Ovary (tissue), 9 donors: ENCODE data around the gene BTBD3. TPM values are rescaled to one million over a fixed set of nuclear protein-coding genes. Genes with fewer than 3 reads are reported as not detected.

Experiments used
- DNase-seq, 5 donors: peaks; one replicate each; pipeline ENCODE4 v3.0.0-alpha.2; 2019 to 2020
- H3K27ac ChIP-seq, 2 donors: fragments of 200-600 bp; one replicate each; pipeline versions ENCODE4 v1.5.1 to v1.8.0; 2019 to 2022
- H3K27me3 ChIP-seq: fragments of 200-600 bp; one replicate; pipeline ENCODE4 v1.8.0; 2022
- H3K36me3 ChIP-seq: fragments of 200-600 bp; sonication (generic); one replicate; pipeline ENCODE4 v1.5.1; 2019
- H3K4me1 ChIP-seq: one replicate; pipeline ENCODE4 v1.8.1; 2013; ENCODE audit warnings: mild to moderate bottlenecking, moderate library complexity; ENCODE audit not compliant: insufficient read depth
- H3K4me3 ChIP-seq: fragments of 200-600 bp; sonication (generic); one replicate; pipeline ENCODE4 v1.5.1; 2017
- H3K9me3 ChIP-seq, 2 donors: fragments of 200-600 bp in 1 of 2; sonication (generic) in 1 of 2; one replicate each; pipeline versions ENCODE4 v1.5.1 to v1.8.1; 2013 to 2019; ENCODE audit warnings: mild to moderate bottlenecking in 1 of 2, moderate library complexity in 1 of 2
- CTCF ChIP-seq, 3 donors: fragments of 450-650 bp in 2 of 3; fragments of 200-600 bp in 1 of 3; IDR thresholded peaks; one replicate each; pipeline versions ENCODE4 v1.5.1 to v1.8.0; 2016 to 2022; ENCODE audit warnings: antibody characterized with exemption in 3 of 3, mild to moderate bottlenecking in 1 of 3
- EP300 ChIP-seq: sonication (generic); formaldehyde crosslinking; IDR thresholded peaks from one replicate; pipeline ENCODE4 v1.6.1; 2017; ENCODE audit warnings: antibody characterized with exemption
- POLR2A ChIP-seq: fragments of 450-650 bp; IDR thresholded peaks from one replicate; pipeline ENCODE4 v1.6.1; 2017; ENCODE audit warnings: antibody characterized with exemption, mild to moderate bottlenecking, moderate library complexity
- WGBS, 3 donors: extraction: QIAGEN DNeasy Blood & Tissue Kit in 1 of 3; methylation state at CpG; one replicate each; pipeline versions ENCODE4 v1.1.5 to v1.1.7; 2013 to 2017; 5-methylcytosine and 5-hydroxymethylcytosine counted together
- intact Hi-C, 4 donors: fragments of 100-400 bp; cut with DNase I; formaldehyde crosslinking; loops; one replicate each; pipeline versions ENCODE4 v1.11.0 to v1.15.1; 2022 to 2023
- polyA plus RNA-seq, 2 donors: library from polyadenylated mRNA; stranded (reverse); fragments of 200-250 nt in 1 of 2; fragments of 350-450 nt in 1 of 2; fragmentation: Illumina TruSeq in 1 of 2; extraction: RNeasy Lipid Tissue Mini Kit (QIAGEN cat#74804) in 1 of 2; gene quantifications; one replicate each; pipeline ENCODE4 v1.2.3, GENCODE V29; 2013 to 2014
- total RNA-seq, 7 donors: library from RNA; depleted of rRNA in 2 of 7; stranded (reverse); fragments of >200 nt in 2 of 7; fragmentation: NEBNext Ultra II Directional in 3 of 7; extraction: Animal tissue kit (Norgen Biotek cat#: 25700) in 3 of 7; gene quantifications; one replicate each; pipeline versions ENCODE4 v1.1.0 to v1.2.4, GENCODE V29; 2016 to 2023
- donor health status: DM: no; HTN: no; CAD: no; lungs with moderate emphysema.
- donor health status: DM: no; HTN: no; CAD: no.
- donor health status: Bipolar disorder and iron deficiency.
- donor health status: DM: yes; HTN: yes; CAD: no.
- donor health status: DM: no; HTN: no; CAD: no.
- donor health status: DM: yes; HTN: yes; CAD: no.

BTBD3 gene
- total and polyA plus RNA-seq, 9 donors: 14.1 to 34.0 (median 27.0) TPM

GRCh38 chr20:11891077-11891775 lies 26.5 kb upstream of the BTBD3 start:
- H3K4me3 ChIP-seq: peak overlapping the region; percentile 83
- no peaks in the 10 kb centered on the region for H3K36me3 ChIP-seq
- H3K4me1 ChIP-seq: peaks cover 11% of the 10 kb centered on the region
- no peaks in the 10 kb centered on the region for H3K27me3 ChIP-seq
- H3K27ac ChIP-seq: peak overlapping the region; percentile 90 to 94
- DNase-seq: peak; percentile 46 to 76 (median 70)
- 0 to 6% (median 1%) methylated on average over 45 to 72 of the region's 72 CpGs for WGBS, 3 donors
- intact Hi-C loops: loop anchor here in 1 of 4 donors (10.0 kb wide), 1 partner anchor 1874 kb away; no protein-coding TSS in a partner anchor
- TF ChIP-seq POLR2A: no peak
- TF ChIP-seq CTCF (IDR thresholded peaks at IDR 0.05): no peak
- no peak for TF ChIP-seq EP300
- no peaks in the 10 kb centered on the region for H3K9me3 ChIP-seq

GRCh38 chr20:11891776-11892545 lies 25.7 kb upstream of the BTBD3 start:
- WGBS, 3 donors: 0 to 1% (median 1%) methylated on average over 17 of the region's 17 CpGs
- intact Hi-C loops: loop anchor here in 1 of 4 donors (10.0 kb wide), 1 partner anchor 1873 kb away; no protein-coding TSS in a partner anchor
- peak overlapping the region; percentile 83 for H3K4me3 ChIP-seq
- no peaks in the 10 kb centered on the region for H3K27me3 ChIP-seq
- peak overlapping the region; percentile 39 to 94 for H3K27ac ChIP-seq
- no peaks in the 10 kb centered on the region for H3K9me3 ChIP-seq
- peak; percentile 43 to 66 (median 56) for DNase-seq
- no peaks in the 10 kb centered on the region for H3K36me3 ChIP-seq
- TF ChIP-seq POLR2A: no peak
- no peak for TF ChIP-seq EP300
- TF ChIP-seq CTCF (IDR thresholded peaks at IDR 0.05): no peak
- H3K4me1 ChIP-seq: peaks cover 11% of the 10 kb centered on the region

DNA sequence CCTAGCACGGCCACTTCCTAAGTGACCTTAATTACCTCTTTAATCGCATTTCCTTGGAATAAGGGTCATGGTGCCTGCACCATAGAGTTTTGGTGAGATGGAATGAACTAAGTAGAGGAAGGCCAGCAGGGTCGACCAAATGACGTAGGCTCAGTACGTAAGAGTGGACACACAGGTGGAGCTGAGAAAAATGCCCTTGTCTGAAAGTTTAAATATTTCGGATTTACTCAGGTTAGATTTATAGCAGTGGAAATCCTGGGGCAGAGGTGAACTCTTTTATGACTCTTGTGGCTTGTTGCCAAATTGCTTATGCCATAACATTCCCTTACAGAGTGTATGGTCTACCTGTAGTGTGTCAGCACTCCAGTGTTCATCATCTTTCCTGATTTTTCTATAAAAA lies 23.6 kb upstream of the BTBD3 start:
- Histone ChIP-seq H3K4me1 (peaks cover 11% of the 10 kb centered on the region), H3K9me3 (no peaks in the 10 kb centered on the region), H3K36me3 (no peaks in the 10 kb centered on the region), H3K27ac (no peak overlapping the region), H3K4me3 (no peak overlapping the region), H3K27me3 (no peaks in the 10 kb centered on the region)
- 69 to 77% (median 71%) methylated on average over 6 of the region's 6 CpGs for WGBS, 3 donors
- TF ChIP-seq EP300 (no peak), CTCF (IDR thresholded peaks at IDR 0.05) (no peak), POLR2A (no peak)
- intact Hi-C loops: loop anchor here in 1 of 4 donors (10.0 kb wide), 1 partner anchor 1871 kb away; no protein-coding TSS in a partner anchor
- no peak for DNase-seq

DNA sequence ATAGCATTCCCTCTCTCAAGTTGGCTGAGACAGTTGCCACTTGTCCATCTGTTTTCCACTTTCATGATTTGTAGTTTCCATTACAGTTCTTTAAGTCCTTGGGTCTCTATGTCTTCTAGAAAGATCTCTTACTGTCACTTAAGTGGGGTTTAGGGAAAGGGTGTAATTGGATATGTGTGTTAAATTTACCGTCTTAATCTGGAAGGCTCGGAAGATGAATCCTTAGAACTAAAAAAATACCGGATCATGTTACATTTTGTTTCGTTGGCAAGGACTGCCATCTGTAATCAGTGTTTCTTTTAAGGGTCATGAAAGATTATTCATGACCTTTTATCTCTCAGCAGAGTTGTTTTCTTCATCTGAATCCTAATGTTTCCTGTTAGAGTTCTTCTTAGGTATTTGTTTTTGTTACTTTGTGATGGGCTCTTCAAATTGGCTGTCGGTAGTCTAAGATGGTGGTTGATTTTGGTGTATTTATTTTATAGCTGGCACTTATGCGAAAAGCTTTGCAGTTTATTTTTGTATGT lies 21.8 kb upstream of the BTBD3 start:
- WGBS, 3 donors: 16 to 34% (median 20%) methylated on average over 6 of the region's 6 CpGs
- Histone ChIP-seq H3K27ac (no peak overlapping the region), H3K4me1 (peaks cover 11% of the 10 kb centered on the region), H3K27me3 (no peaks in the 10 kb centered on the region), H3K9me3 (no peaks in the 10 kb centered on the region), H3K36me3 (no peaks in the 10 kb centered on the region), H3K4me3 (no peak overlapping the region)
- no peak for DNase-seq
- no peak for TF ChIP-seq POLR2A
- TF ChIP-seq EP300: no peak
- TF ChIP-seq CTCF (IDR thresholded peaks at IDR 0.05): no peak
- intact Hi-C loops: loop anchor here in 1 of 4 donors (10.0 kb wide), 1 partner anchor 1869 kb away; no protein-coding TSS in a partner anchor
